Ishikawa (cell line): ENCODE measurements around the gene ORM1.

Experiments
- CEBPB ChIP-seq: IDR thresholded peaks from 2 replicates; pipeline ENCODE4 v1.6.1; 2012
- CREB1 ChIP-seq: IDR thresholded peaks from 2 replicates; pipeline ENCODE4 v1.6.1; 2012; ENCODE audit warnings: low read depth
- EGR1 ChIP-seq: IDR thresholded peaks from 2 replicates; pipeline ENCODE4 v1.6.1; 2012
- EP300 ChIP-seq: IDR thresholded peaks from 2 replicates; pipeline ENCODE4 v1.6.1; 2012; ENCODE audit warnings: borderline replicate concordance
- FOXM1 ChIP-seq: IDR thresholded peaks from 2 replicates; pipeline ENCODE4 v1.6.1; 2012; ENCODE audit warnings: low read depth, borderline replicate concordance
- MAX ChIP-seq: IDR thresholded peaks from 2 replicates; pipeline ENCODE4 v1.6.1; 2012
- NFIC ChIP-seq: IDR thresholded peaks from 2 replicates; pipeline ENCODE4 v1.6.1; 2012
- RAD21 ChIP-seq: IDR thresholded peaks from 2 replicates; pipeline ENCODE4 v1.6.1; 2012; ENCODE audit warnings: low read depth
- REST ChIP-seq: IDR thresholded peaks from 2 replicates; pipeline ENCODE4 v1.6.1; 2012; ENCODE audit warnings: low read depth, mild to moderate bottlenecking
- TAF1 ChIP-seq: IDR thresholded peaks from 2 replicates; pipeline ENCODE4 v1.6.1; 2012; ENCODE audit warnings: low read depth, mild to moderate bottlenecking
- TCF12 ChIP-seq: IDR thresholded peaks from 2 replicates; pipeline ENCODE4 v1.6.1; 2012; ENCODE audit warnings: low read depth
- TEAD4 ChIP-seq: IDR thresholded peaks from 2 replicates; pipeline ENCODE4 v1.6.1; 2012
- USF1 ChIP-seq: IDR thresholded peaks from 2 replicates; pipeline ENCODE4 v1.6.1; 2012
- YY1 ChIP-seq: IDR thresholded peaks from 2 replicates; pipeline ENCODE4 v1.6.1; 2012; ENCODE audit warnings: low read depth
- ZBTB7A ChIP-seq: IDR thresholded peaks from 2 replicates; pipeline ENCODE4 v1.6.1; 2012; ENCODE audit warnings: low read depth

ORM1 gene

GRCh38 chr9:114300846-114301797 is 21.8 kb upstream of the ORM1 start:
- TF ChIP-seq FOXM1 (no peak), EGR1 (no peak), CEBPB (no peak), NFIC (no peak), REST (no peak), YY1 (no peak), EP300 (no peak), USF1 (no peak), TCF12 (no peak), RAD21 (no peak), CREB1 (no peak)

GRCh38 chr9:114301798-114302565 is 20.9 kb upstream of the ORM1 start:
- no peak for TF ChIP-seq TAF1
- TF ChIP-seq CEBPB: no peak
- TF ChIP-seq YY1: no peak
- no peak for TF ChIP-seq TEAD4
- TF ChIP-seq EGR1: no peak
- TF ChIP-seq MAX: no peak
- no peak for TF ChIP-seq EP300
- no peak for TF ChIP-seq REST
- no peak for TF ChIP-seq CREB1
- TF ChIP-seq USF1: no peak
- no peak for TF ChIP-seq ZBTB7A
- TF ChIP-seq RAD21: no peak
- TF ChIP-seq FOXM1: no peak
- TF ChIP-seq NFIC: no peak
- TF ChIP-seq TCF12: no peak

- TF ChIP-seq CREB1 (no peak), MAX (no peak), REST (no peak), YY1 (no peak), EGR1 (no peak)
Measured at GRCh38 chr9:114302727-114303126, 20.2 kb upstream of the ORM1 start.

- no peak for TF ChIP-seq CREB1
- no peak for TF ChIP-seq REST
- no peak for TF ChIP-seq TEAD4
- TF ChIP-seq EP300: no peak
- TF ChIP-seq MAX: no peak
- TF ChIP-seq EGR1: no peak
- TF ChIP-seq USF1: no peak
- TF ChIP-seq RAD21: no peak
- TF ChIP-seq TCF12: no peak
- TF ChIP-seq FOXM1: no peak
- TF ChIP-seq ZBTB7A: no peak
Measured at GRCh38 chr9:114303571-114303970, 19.3 kb upstream of the ORM1 start.
